ENCODE results near the gene SMAD2.
"Not testable (repeated sequence)": the region's sequence is repeated elsewhere in the genome, so short reads cannot be mapped to it uniquely, and the experiment has no call there.

SMAD2 gene

GRCh38 chr18:47930199-47930930 lies at the start of gene SMAD2:
TSS of gene SMAD2 (minus strand) at chr18:47930659. CDS start at chr18:47896756, 33,903 bp downstream.
- DNase-seq: peak; percentile 73 to 89 (median 82)

- no peak for DNase-seq
Measured at GRCh38 chr18:47979611-47980200, 49.2 kb upstream of the SMAD2 start.

GRCh38 chr18:47978603-47979002 lies 48.1 kb upstream of the SMAD2 start:
- no peak for DNase-seq

GRCh38 chr18:47978141-47978540 lies 47.7 kb upstream of the SMAD2 start:
- no peak for DNase-seq

- DNase-seq: no peak
Measured at GRCh38 chr18:47975701-47976100, 45.2 kb upstream of the SMAD2 start.

- no peak for DNase-seq
Measured at GRCh38 chr18:47975105-47975504, 44.6 kb upstream of the SMAD2 start.

- DNase-seq: no peak
Measured at GRCh38 chr18:47970664-47971531, 40.4 kb upstream of the SMAD2 start.

- DNase-seq: no peak
Measured at GRCh38 chr18:47969816-47970215, 39.4 kb upstream of the SMAD2 start.

- DNase-seq: no peak
Measured at GRCh38 chr18:47968721-47969120, 38.3 kb upstream of the SMAD2 start.

- DNase-seq: no peak
Measured at GRCh38 chr18:47968006-47968676, 37.7 kb upstream of the SMAD2 start.

- no peak for DNase-seq
Measured at GRCh38 chr18:47964053-47964452, 33.6 kb upstream of the SMAD2 start.

- DNase-seq: not testable (repeated sequence)
Measured at GRCh38 chr18:47961003-47961402, 30.5 kb upstream of the SMAD2 start.

- DNase-seq: peak in 2 of 6 experiments; percentile 8 to 10
Measured at GRCh38 chr18:47953471-47953931, 23.0 kb upstream of the SMAD2 start.

- no peak for DNase-seq
Measured at GRCh38 chr18:47950511-47950910, 20.1 kb upstream of the SMAD2 start.

GRCh38 chr18:47949202-47949601 lies 18.7 kb upstream of the SMAD2 start:
- DNase-seq: no peak

GRCh38 chr18:47946889-47947288 lies 16.4 kb upstream of the SMAD2 start:
- no peak for DNase-seq

- no peak for DNase-seq
Measured at GRCh38 chr18:47944972-47945852, 14.8 kb upstream of the SMAD2 start.

GRCh38 chr18:47936952-47937351 lies 6.5 kb upstream of the SMAD2 start:
- DNase-seq: no peak

- no peak for DNase-seq
Measured at GRCh38 chr18:47935321-47936055, 5.0 kb upstream of the SMAD2 start.

- no peak for DNase-seq
Measured at GRCh38 chr18:47932603-47933002, 2.1 kb upstream of the SMAD2 start.

- no peak for DNase-seq
Measured at GRCh38 chr18:47932190-47932589, 1.7 kb upstream of the SMAD2 start.
